SK-N-SH treated with all-trans-retinoic acid at 6 μM for 48 hours (cell line): ENCODE results near the gene GBE1.

Source experiments
- ATAC-seq: fragments of 200-7000 bp; cut with Tn5 transposase; 3 replicates; pipeline ENCODE4 v1.9.1; 2020; ENCODE audit warnings: mild to moderate bottlenecking, moderate library complexity
- ARNTL ChIP-seq: fragments of 450-650 bp; formaldehyde crosslinking; IDR thresholded peaks from 2 replicates; pipeline ENCODE4 v1.5.0; 2020; ENCODE audit warnings: low read depth, mild to moderate bottlenecking, moderate library complexity, borderline replicate concordance
- CSDC2 ChIP-seq: fragments of 250-450 bp; sonication (Bioruptor Pico); IDR thresholded peaks from 2 replicates; pipeline ENCODE4 v1.5.0; 2020; ENCODE audit warnings: mild to moderate bottlenecking, moderate library complexity
- CSRNP3 ChIP-seq: fragments of 250-450 bp; sonication (Bioruptor Pico); IDR thresholded peaks from 2 replicates; pipeline ENCODE4 v1.5.1; 2021; ENCODE audit warnings: mild to moderate bottlenecking, moderate library complexity
- ESRRG ChIP-seq: fragments of 250-450 bp; sonication (Bioruptor Pico); IDR thresholded peaks from 2 replicates; pipeline ENCODE4 v1.6.1; 2021; ENCODE audit warnings: mild to moderate bottlenecking
- GLIS3 ChIP-seq: fragments of 250-450 bp; sonication (Bioruptor Pico); IDR thresholded peaks from 2 replicates; pipeline ENCODE4 v1.5.0; 2020; ENCODE audit warnings: mild to moderate bottlenecking, moderate library complexity
- ISL1 ChIP-seq: fragments of 250-450 bp; sonication (Bioruptor Pico); IDR thresholded peaks from 2 replicates; pipeline ENCODE4 v2.1.2; 2022; ENCODE audit warnings: mild to moderate bottlenecking, moderate library complexity
- PATZ1 ChIP-seq: fragments of 250-450 bp; sonication (Bioruptor Pico); IDR thresholded peaks from 2 replicates; pipeline ENCODE4 v1.8.0; 2020; ENCODE audit warnings: mild to moderate bottlenecking, moderate library complexity, borderline replicate concordance
- PPARA ChIP-seq: fragments of 250-450 bp; sonication (Bioruptor Pico); IDR thresholded peaks from 2 replicates; pipeline ENCODE4 v1.5.0; 2020; ENCODE audit warnings: mild to moderate bottlenecking, borderline replicate concordance
- RARB ChIP-seq: fragments of 250-450 bp; sonication (Bioruptor Pico); IDR thresholded peaks from 2 replicates; pipeline ENCODE4 v1.8.0; 2021; ENCODE audit warnings: mild to moderate bottlenecking, moderate library complexity
- SNAI2 ChIP-seq: fragments of 250-450 bp; sonication (Bioruptor Pico); IDR thresholded peaks from 2 replicates; pipeline ENCODE4 v1.5.0; 2020; ENCODE audit warnings: mild to moderate bottlenecking, moderate library complexity
- TSHZ2 ChIP-seq: fragments of 250-450 bp; sonication (Bioruptor Pico); IDR thresholded peaks from 2 replicates; pipeline ENCODE4 v1.5.0; 2020; ENCODE audit warnings: mild to moderate bottlenecking, moderate library complexity
- ZFP3 ChIP-seq: fragments of 250-450 bp; sonication (Bioruptor Pico); IDR thresholded peaks from 2 replicates; pipeline ENCODE4 v1.5.0; 2020; ENCODE audit warnings: mild to moderate bottlenecking, moderate library complexity
- ZFP30 ChIP-seq: fragments of 450-650 bp; formaldehyde crosslinking; IDR thresholded peaks from 2 replicates; pipeline ENCODE4 v1.5.0; 2022; ENCODE audit warnings: mild to moderate bottlenecking, moderate library complexity
- ZNF565 ChIP-seq: fragments of 450-650 bp; formaldehyde crosslinking; conservative IDR thresholded peaks from 2 replicates; pipeline ENCODE4 v1.5.0; 2020; ENCODE audit warnings: low read depth, mild to moderate bottlenecking, moderate library complexity
- ZNF70 ChIP-seq: fragments of 450-650 bp; formaldehyde crosslinking; IDR thresholded peaks from 2 replicates; pipeline ENCODE4 v1.5.0; 2020; ENCODE audit warnings: mild to moderate bottlenecking, moderate library complexity
- ZNF8 ChIP-seq: fragments of 450-650 bp; formaldehyde crosslinking; IDR thresholded peaks from 2 replicates; pipeline ENCODE4 v1.5.0; 2020; ENCODE audit warnings: mild to moderate bottlenecking, moderate library complexity
- TF ChIP-seq, protein P1 (sequence below): fragments of 250-450 bp; sonication (Bioruptor Pico); IDR thresholded peaks from 2 replicates; pipeline ENCODE4 v1.8.0; 2021; ENCODE audit warnings: low read depth, mild to moderate bottlenecking, moderate library complexity, borderline replicate concordance
- TF ChIP-seq, protein P2 (sequence below): fragments of 250-450 bp; sonication (Bioruptor Pico); IDR thresholded peaks from 2 replicates; pipeline ENCODE4 v1.5.1; 2020; ENCODE audit warnings: low read depth, mild to moderate bottlenecking, moderate library complexity

GBE1 gene

GRCh38 chr3:81696090-81696489 lies 65.4 kb downstream of the GBE1 start:
- TF ChIP-seq PATZ1 (CRISPR knock-in tag) (no peak), SNAI2 (CRISPR knock-in tag) (no peak), ESRRG (CRISPR knock-in tag) (no peak)
- ATAC-seq = no peak

- TF ChIP-seq ZFP3 (CRISPR knock-in tag) (no peak), CSRNP3 (no peak), PPARA (CRISPR knock-in tag) (no peak), ZNF70 (no peak), ZNF565 (CRISPR knock-in tag) (no peak)
- TF ChIP-seq, all 23 proteins: peak for 0
- ATAC-seq = no peak
Observed at GRCh38 chr3:81695302-81695701, 66.1 kb downstream of the GBE1 start.

DNA sequence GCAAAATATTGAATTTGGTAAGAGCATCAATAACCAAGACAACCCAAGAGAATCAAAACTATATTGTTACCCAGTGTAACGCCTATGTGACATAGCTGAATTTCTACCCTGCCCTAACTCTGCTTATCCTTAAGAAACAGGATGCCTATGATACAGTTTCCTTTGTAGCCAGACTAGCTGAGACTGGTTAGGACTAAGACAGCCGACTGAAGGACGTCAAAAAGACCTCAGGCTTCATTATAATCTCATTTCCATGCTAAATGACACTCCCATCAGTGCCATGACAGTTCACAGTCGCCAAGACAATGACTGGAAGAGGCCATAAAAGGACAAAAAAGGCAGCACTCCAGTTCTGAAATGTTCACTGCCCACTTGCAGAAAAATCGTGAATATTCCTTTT lies 66.8 kb downstream of the GBE1 start:
- no peak for ATAC-seq
- TF ChIP-seq ZNF8 (CRISPR knock-in tag) (no peak), ARNTL (no peak), GLIS3 (CRISPR knock-in tag) (no peak), CSDC2 (CRISPR knock-in tag) (no peak), CSRNP3 (no peak), ZNF70 (no peak), RARB (CRISPR knock-in tag) (no peak), ZFP3 (CRISPR knock-in tag) (no peak), TSHZ2 (CRISPR knock-in tag) (no peak), PPARA (CRISPR knock-in tag) (no peak), PATZ1 (CRISPR knock-in tag) (no peak), ZFP30 (CRISPR knock-in tag) (no peak), ESRRG (CRISPR knock-in tag) (no peak), ISL1 (no peak)
- TF ChIP-seq, protein P1, sequence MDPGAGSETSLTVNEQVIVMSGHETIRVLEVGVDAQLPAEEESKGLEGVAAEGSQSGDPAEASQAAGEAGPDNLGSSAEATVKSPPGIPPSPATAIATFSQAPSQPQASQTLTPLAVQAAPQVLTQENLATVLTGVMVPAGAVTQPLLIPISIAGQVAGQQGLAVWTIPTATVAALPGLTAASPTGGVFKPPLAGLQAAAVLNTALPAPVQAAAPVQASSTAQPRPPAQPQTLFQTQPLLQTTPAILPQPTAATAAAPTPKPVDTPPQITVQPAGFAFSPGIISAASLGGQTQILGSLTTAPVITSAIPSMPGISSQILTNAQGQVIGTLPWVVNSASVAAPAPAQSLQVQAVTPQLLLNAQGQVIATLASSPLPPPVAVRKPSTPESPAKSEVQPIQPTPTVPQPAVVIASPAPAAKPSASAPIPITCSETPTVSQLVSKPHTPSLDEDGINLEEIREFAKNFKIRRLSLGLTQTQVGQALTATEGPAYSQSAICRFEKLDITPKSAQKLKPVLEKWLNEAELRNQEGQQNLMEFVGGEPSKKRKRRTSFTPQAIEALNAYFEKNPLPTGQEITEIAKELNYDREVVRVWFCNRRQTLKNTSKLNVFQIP = no peak
- TF ChIP-seq, protein P2, sequence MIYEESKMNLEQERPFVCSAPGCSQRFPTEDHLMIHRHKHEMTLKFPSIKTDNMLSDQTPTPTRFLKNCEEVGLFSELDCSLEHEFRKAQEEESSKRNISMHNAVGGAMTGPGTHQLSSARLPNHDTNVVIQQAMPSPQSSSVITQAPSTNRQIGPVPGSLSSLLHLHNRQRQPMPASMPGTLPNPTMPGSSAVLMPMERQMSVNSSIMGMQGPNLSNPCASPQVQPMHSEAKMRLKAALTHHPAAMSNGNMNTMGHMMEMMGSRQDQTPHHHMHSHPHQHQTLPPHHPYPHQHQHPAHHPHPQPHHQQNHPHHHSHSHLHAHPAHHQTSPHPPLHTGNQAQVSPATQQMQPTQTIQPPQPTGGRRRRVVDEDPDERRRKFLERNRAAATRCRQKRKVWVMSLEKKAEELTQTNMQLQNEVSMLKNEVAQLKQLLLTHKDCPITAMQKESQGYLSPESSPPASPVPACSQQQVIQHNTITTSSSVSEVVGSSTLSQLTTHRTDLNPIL = no peak
